MCF 10A (cell line): ENCODE data around the gene SRRM3. TPM values are rescaled to one million over a fixed set of nuclear protein-coding genes. Genes with fewer than 3 reads are reported as not detected.
A peak's percentile ranks its signal among the peaks of the same experiment; 100 is the strongest.

Experiments
- BruUV-seq: library from RNA; stranded (reverse); fragments of 400-500 nt; replicated peaks from 2 replicates; lab custom pipeline; 2021; lab: Mats Ljungman, UMichigan
- CTCF ChIA-PET: fragments of 300-600 bp; sonication (Branson Sonifier 250); formaldehyde crosslinking; extraction: SDS; loops from one replicate; lab custom pipeline; 2021; ENCODE audit warnings: antibody characterized with exemption, inconsistent platforms; lab: Yijun Ruan, JAX
- POLR2A ChIA-PET: fragments of 300-600, 350-650 bp; sonication (Branson Sonifier 250); formaldehyde crosslinking; extraction: SDS; loops from one replicate; lab custom pipeline; 2020; ENCODE audit warnings: antibody characterized with exemption, inconsistent platforms; lab: Yijun Ruan, JAX
- DNase-seq: peaks from one replicate; pipeline ENCODE4 v3.0.0-alpha.2; 2018; ENCODE audit not compliant: unreplicated experiment
- H3K27ac Mint-ChIP-seq: one replicate; pipeline ENCODE4 v1.8.0; 2022; ENCODE audit warnings: mild to moderate bottlenecking, low read depth, mixed read lengths; ENCODE audit not compliant: unreplicated experiment
- H3K27me3 Mint-ChIP-seq: one replicate; pipeline ENCODE4 v1.8.0; 2022; ENCODE audit warnings: mixed read lengths; ENCODE audit not compliant: insufficient read depth, unreplicated experiment
- H3K36me3 Mint-ChIP-seq: one replicate; pipeline ENCODE4 v1.8.0; 2022; ENCODE audit warnings: mild to moderate bottlenecking, moderate library complexity, mixed read lengths; ENCODE audit not compliant: insufficient read depth, unreplicated experiment
- H3K4me1 Mint-ChIP-seq: one replicate; pipeline ENCODE4 v1.8.0; 2022; ENCODE audit warnings: mixed read lengths; ENCODE audit not compliant: insufficient read depth, unreplicated experiment
- H3K4me3 Mint-ChIP-seq: one replicate; pipeline ENCODE4 v1.8.0; 2022; ENCODE audit warnings: mild to moderate bottlenecking, moderate library complexity, mixed read lengths; ENCODE audit not compliant: unreplicated experiment
- H3K9me3 Mint-ChIP-seq: one replicate; pipeline ENCODE4 v1.8.0; 2022; ENCODE audit warnings: mixed read lengths; ENCODE audit not compliant: unreplicated experiment
- intact Hi-C: fragments of 100-400 bp; cut with micrococcal nuclease; formaldehyde crosslinking; loops from 2 replicates; pipeline ENCODE4 v1.14.1; 2022
- total RNA-seq: library from RNA; stranded (reverse); gene quantifications from 2 replicates; pipeline ENCODE4 v1.2.3, GENCODE V29; 2022
- TF ChIP-seq, protein P1 (sequence below): fragments of 200-600 bp; IDR thresholded peaks from one replicate; pipeline ENCODE4 v1.8.0; 2022; ENCODE audit warnings: antibody characterized with exemption, mild to moderate bottlenecking; ENCODE audit not compliant: unreplicated experiment

The SRRM3 gene
- total RNA-seq, 1 experiment from 2014 or later = 0.70 TPM

DNA sequence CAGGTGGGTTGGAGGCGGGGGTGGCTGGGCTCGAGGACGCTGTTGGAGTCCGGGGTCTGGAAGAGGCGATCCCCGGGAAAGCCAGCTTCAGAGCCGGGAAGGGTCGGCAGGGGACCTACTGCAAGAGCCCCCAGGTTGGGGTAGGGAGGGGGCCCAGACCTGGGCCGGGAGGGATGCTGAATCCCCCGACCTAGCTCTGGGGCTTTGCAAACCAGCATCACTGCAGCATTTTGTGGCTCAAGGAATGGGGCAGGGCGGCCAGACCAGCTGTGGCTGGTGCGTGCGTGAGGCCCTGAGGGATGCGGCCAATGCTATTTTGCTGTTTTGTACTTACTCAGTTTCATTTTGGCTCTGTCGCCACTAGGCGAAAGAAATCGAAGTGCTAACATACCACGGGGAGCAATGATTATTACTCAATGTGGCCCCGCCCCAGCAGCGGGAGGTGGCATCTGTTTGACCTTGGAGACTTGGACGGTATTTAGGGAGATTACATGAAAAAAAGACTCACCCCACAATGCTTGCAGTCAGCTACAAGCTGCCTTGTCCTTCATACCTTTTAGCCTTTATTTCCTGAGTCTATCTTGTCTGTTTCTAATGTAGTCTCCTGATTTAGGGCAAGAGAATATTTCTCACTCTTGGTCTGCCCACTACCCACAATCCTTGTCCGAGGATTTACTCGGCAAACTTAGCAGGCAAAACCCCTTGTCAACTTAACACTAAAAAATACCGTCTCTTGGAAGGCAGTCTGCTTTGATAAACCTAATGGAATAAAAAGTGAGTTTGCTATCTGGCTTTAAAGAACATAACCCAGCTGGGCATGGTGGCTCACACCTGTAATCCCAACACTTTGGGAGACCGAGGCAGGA, 117.0 kb downstream of the SRRM3 start:
- no TSS peak for BruUV-seq
- Mint-ChIP-seq H3K27me3 (no peaks in the 10 kb centered on the region), H3K27ac (peak overlapping the region; percentile 72), H3K4me3 (peak overlapping the region; percentile 75), H3K4me1 (peaks cover 20% of the 10 kb centered on the region), H3K36me3 (peaks cover 20% of the 10 kb centered on the region), H3K9me3 (no peaks in the 10 kb centered on the region)
- peak; percentile 88 for DNase-seq
- ChIA-PET POLR2A (interaction anchor here (0.6 to 7.3 kb wide), 26 partner anchors 8 to 897 kb away, joined by 3 to 130 read pairs (median 8); partner anchors contain the start of genes MDH2, STYXL1 and YWHAG), CTCF (interaction anchor here (0.6 to 15.2 kb wide), 14 partner anchors 10 to 152 kb away, joined by 3 to 232 read pairs (median 3); partner anchors contain the start of gene YWHAG)
- intact Hi-C loops = loop anchor here (1.0 kb wide), 1 partner anchor 41 kb away; no protein-coding TSS in a partner anchor
- TF ChIP-seq, protein P1, sequence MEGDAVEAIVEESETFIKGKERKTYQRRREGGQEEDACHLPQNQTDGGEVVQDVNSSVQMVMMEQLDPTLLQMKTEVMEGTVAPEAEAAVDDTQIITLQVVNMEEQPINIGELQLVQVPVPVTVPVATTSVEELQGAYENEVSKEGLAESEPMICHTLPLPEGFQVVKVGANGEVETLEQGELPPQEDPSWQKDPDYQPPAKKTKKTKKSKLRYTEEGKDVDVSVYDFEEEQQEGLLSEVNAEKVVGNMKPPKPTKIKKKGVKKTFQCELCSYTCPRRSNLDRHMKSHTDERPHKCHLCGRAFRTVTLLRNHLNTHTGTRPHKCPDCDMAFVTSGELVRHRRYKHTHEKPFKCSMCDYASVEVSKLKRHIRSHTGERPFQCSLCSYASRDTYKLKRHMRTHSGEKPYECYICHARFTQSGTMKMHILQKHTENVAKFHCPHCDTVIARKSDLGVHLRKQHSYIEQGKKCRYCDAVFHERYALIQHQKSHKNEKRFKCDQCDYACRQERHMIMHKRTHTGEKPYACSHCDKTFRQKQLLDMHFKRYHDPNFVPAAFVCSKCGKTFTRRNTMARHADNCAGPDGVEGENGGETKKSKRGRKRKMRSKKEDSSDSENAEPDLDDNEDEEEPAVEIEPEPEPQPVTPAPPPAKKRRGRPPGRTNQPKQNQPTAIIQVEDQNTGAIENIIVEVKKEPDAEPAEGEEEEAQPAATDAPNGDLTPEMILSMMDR = peak; percentile 16

DNA sequence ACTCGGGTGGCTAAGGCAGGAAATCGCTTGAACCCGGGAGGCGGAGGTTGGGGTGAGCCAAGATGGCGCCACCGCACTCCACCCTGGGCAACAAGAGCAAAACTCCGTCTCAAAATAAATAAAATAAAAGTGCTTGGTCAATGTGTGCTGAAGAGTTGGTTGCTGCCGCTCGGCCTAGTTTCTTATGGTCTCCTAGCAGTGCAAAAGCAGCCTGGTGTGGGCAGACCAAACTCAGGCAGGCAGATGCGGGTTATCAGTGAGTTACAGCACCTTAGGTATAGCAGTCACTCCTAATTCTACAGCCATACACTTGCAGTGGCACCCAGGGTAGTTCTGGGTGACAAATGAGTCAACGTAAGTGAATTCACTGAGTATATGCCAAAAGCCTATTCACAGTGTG, 123.4 kb downstream of the SRRM3 start:
- POLR2A ChIA-PET = no interaction called here
- peaks cover 74% of the 10 kb centered on the region for H3K36me3 Mint-ChIP-seq
- no peak overlapping the region for H3K27ac Mint-ChIP-seq
- H3K9me3 Mint-ChIP-seq = no peaks in the 10 kb centered on the region
- TF ChIP-seq, protein P1 = no peak
- intact Hi-C loops = no loop called here
- H3K4me1 Mint-ChIP-seq = peaks cover 5% of the 10 kb centered on the region
- BruUV-seq = no TSS peak
- DNase-seq = no peak
- CTCF ChIA-PET = interaction anchor here (0.9 to 1.1 kb wide), 2 partner anchors 9 to 406 kb away, joined by 3 to 4 read pairs; no protein-coding TSS in a partner anchor
- no peak overlapping the region for H3K4me3 Mint-ChIP-seq
- no peaks in the 10 kb centered on the region for H3K27me3 Mint-ChIP-seq

DNA sequence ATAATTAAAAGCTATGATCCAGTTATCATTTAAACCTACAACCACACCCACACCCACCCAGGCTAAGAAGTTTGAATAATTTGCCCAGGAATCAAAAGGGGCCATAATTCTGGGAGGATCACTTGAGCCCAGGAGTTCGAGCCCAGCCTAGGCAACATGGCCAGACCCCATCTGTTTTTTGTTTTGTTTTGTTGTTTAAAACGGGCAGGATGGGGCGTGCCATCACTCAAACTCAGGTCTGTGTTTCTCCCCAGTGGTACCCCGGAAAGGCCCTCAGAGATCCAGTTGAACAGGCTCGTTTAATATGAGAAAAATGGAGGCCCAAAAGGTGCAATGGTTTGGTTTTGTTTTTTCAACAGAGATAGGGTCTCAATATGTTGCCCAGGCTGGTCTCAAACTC, 124.1 kb downstream of the SRRM3 start:
- BruUV-seq = no TSS peak
- TF ChIP-seq, protein P1 = no peak
- Mint-ChIP-seq H3K27ac (no peak overlapping the region), H3K27me3 (no peaks in the 10 kb centered on the region), H3K4me3 (no peak overlapping the region), H3K4me1 (peaks cover 8% of the 10 kb centered on the region), H3K36me3 (peaks cover 81% of the 10 kb centered on the region), H3K9me3 (no peaks in the 10 kb centered on the region)
- POLR2A ChIA-PET = no interaction called here
- DNase-seq = no peak
- CTCF ChIA-PET = no interaction called here
- intact Hi-C loops = no loop called here

DNA sequence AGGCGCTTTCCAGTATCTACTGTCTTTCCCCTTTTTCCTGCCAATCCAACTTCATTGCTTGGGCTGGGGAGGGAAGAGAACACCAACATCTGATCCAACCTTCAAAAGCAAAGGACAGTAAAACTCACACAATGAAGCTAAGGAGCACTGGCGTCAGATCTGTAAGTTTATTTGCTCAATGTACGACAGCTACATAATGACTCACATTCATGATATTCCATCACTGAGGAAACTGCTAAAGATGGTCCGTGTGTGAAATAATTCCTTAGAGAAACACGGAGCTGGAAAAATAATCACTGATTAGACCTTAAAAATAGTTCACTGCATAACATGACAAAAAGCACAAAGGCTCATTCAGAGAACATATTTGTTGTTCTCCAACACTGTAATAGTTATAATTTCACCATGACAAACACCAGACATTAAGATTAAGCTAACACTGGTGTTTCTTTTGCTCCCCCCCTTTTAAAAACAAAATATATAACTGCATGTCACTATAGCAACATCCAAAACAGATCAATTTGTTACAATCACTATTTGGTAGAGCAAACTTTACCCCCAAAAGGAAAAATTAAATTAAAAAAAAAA, 125.0 kb downstream of the SRRM3 start:
- no peak overlapping the region for H3K4me3 Mint-ChIP-seq
- peak; percentile 41 for DNase-seq
- peaks cover 88% of the 10 kb centered on the region for H3K36me3 Mint-ChIP-seq
- POLR2A ChIA-PET = interaction anchor here (0.6 to 1.9 kb wide), 7 partner anchors 8 to 572 kb away, joined by 3 to 15 read pairs (median 4); partner anchors contain the start of gene HSPB1
- CTCF ChIA-PET = interaction anchor here (0.7 kb wide), 1 partner anchor 273 kb away, joined by 3 read pairs; no protein-coding TSS in a partner anchor
- intact Hi-C loops = no loop called here
- H3K27ac Mint-ChIP-seq = no peak overlapping the region
- no peaks in the 10 kb centered on the region for H3K27me3 Mint-ChIP-seq
- peaks cover 8% of the 10 kb centered on the region for H3K4me1 Mint-ChIP-seq
- BruUV-seq = no TSS peak
- no peaks in the 10 kb centered on the region for H3K9me3 Mint-ChIP-seq
- TF ChIP-seq, protein P1 = no peak
